LNCAP (cell line): Measurements from ENCODE around the gene CPT1B.

Source experiments
- TF ChIP-seq, protein P1 (sequence below): fragments of 450-650 bp; IDR thresholded peaks from 2 replicates; pipeline ENCODE4 v1.5.1; 2017; ENCODE audit warnings: mild to moderate bottlenecking

Gene CPT1B

DNA sequence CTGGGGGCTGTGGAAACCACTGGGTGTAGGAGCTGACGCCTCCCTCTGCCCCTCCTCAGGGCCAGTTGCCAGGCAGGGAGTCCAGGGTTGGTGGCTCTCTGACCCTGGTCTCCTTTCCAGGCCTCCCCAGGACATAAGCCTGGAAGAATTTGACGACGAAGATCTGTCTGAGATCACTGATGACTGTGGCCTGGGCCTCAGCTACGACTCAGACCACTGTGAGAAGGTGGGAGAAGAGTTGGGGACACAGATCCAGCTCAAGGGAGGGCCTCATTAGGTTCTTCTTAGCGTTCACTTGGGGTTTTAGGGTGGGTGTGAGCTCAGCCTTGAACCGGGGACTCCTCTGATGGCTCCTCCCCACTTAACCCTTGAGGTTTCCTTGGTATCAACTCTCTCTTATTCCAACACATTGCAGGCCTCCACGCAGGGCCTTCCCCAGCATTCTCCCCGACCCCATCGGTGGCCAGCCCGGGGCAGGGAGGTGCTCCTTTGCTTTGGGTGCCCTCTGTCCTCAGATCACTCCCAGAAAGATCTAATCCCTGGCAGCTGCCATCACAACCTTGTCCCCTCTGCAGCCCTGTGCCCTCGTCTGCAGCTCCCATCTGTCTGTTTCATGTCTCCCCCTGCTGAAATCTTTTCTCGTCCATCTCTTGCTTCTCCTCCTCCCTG lies 23.6 kb upstream of the CPT1B start:
- TF ChIP-seq, protein P1, sequence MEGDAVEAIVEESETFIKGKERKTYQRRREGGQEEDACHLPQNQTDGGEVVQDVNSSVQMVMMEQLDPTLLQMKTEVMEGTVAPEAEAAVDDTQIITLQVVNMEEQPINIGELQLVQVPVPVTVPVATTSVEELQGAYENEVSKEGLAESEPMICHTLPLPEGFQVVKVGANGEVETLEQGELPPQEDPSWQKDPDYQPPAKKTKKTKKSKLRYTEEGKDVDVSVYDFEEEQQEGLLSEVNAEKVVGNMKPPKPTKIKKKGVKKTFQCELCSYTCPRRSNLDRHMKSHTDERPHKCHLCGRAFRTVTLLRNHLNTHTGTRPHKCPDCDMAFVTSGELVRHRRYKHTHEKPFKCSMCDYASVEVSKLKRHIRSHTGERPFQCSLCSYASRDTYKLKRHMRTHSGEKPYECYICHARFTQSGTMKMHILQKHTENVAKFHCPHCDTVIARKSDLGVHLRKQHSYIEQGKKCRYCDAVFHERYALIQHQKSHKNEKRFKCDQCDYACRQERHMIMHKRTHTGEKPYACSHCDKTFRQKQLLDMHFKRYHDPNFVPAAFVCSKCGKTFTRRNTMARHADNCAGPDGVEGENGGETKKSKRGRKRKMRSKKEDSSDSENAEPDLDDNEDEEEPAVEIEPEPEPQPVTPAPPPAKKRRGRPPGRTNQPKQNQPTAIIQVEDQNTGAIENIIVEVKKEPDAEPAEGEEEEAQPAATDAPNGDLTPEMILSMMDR, result no peak

DNA sequence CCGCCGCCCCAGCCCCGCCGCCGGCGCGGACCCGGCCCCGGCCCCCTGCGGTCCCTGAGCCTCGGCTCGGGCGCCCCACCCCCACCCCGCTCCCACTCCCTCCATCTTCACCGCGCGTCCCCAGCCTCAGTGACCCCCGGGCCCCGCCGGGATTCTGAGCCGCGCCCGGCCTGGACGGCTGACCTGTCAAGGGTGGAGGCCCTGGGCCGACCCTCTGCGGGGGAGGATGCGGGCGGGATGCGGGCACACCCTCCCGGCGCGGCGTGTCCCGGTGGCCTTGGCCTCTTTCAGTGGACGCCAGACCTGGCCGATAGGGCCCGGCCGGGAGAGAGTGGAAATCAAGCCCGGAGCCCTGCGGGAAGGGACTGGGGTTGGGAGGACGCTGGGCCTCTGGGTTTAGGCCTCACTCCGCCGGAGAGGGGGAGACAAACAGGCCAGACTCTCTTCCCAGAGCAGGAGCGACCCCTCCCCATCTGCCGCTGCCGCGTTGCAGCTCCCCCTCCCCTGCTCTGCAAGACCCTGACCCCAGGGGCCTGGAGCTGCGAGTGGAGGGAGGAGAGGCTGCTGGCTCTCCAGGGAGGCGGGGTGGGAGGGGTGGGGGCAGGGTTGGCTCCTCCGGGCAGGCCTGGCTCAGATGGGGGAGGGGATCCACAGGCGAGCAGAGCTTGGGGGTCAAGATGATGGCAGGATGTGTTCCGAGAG lies 22.9 kb upstream of the CPT1B start:
- TF ChIP-seq, protein P1, result no peak

DNA sequence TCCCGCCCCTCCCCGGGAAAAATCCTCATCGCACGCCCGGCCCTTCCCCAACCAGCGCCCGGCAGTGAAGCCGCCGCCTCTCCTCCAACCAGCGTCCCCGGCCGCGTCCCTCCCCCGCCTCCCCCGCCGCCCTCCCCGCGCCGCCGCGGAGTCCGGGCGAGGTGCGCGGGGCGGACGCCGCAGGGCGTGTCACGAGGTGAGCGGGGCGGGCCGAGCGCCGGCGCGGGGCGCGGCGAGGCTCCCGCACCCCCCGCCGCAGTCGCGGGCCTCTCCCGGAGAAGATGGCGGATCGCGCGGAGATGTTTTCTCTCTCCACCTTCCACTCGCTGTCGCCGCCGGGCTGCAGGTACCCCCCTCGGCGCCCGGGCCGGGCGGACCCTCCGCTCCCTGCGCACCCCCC lies 22.3 kb upstream of the CPT1B start, which contains the start of gene MAPK8IP2:
Gene MAPK8IP2, plus strand, starts transcription at position 256 of the 400 bp plus-strand sequence. Its CDS starts 26 bp downstream, at position 282.
- TF ChIP-seq, protein P1, result no peak

DNA sequence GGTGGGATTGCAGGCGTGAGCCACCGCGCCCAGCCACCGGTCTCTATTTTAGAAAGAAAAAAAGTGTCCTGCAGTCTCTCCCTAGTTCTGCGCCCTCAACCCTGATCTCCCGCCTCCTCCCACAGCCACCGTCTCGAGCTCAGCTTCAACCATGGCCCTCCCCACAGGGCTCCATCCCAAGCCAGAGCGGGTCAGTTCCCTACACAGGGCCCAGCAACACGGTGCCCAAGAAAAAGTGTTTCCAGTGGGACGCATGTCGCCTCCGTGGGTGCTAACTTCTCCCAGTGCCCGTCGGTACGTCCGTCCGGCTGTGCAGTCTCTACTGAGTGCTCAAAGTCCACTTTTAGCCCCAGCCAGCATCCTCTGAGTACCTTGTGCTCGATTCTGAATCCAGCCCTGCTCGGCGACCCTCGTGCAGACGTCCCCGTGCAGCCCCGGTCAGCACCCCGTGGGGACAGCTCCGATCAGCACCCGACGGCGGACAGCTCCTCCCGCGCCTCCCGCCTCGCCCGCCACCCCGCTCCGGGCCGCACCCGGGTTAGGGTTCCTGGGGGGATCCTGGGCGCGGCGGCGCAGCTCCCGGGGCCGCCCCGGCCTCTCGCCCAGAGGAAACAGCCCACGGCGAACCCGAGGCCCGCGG lies 21.7 kb upstream of the CPT1B start:
- TF ChIP-seq, protein P1, result no peak

DNA sequence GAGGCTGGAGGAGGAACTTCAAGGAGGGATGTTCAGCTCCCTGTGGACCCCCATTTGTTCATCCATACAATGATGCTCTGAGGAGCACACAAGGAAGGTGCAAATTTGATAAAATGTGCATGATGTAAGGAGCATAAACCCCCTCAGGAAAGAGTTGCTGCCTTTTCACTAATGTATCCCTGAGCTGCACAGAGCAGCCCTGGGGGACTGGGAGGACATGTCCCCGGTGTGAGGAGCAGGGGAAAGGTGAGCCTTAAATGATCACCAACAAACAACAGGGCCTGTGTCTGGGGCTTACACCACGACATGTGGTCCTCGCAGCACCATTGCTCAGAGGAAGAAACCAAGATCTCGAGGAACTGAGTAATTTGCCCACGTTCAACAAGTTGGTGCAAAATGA lies 18.9 kb upstream of the CPT1B start:
- TF ChIP-seq, protein P1, result no peak

DNA sequence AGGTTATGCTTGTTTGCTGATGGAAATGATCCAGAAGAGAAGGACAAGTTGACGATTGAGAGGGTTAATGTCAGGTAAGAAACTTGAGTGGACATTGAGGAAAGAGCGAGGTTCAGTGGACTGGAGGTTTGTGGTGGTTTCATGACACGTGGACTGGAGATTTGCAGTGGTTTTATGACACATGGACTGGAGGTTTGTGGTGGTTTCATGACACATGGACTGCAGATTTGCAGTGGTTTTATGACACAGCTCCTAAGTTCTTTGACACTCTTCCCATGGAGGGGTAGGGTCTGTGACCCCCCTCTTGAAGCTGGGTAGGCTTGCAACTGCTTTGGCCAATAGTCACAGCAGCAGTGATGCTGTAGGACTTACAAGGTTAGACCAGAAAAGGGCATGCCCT lies 17.0 kb upstream of the CPT1B start:
- TF ChIP-seq, protein P1, result no peak

DNA sequence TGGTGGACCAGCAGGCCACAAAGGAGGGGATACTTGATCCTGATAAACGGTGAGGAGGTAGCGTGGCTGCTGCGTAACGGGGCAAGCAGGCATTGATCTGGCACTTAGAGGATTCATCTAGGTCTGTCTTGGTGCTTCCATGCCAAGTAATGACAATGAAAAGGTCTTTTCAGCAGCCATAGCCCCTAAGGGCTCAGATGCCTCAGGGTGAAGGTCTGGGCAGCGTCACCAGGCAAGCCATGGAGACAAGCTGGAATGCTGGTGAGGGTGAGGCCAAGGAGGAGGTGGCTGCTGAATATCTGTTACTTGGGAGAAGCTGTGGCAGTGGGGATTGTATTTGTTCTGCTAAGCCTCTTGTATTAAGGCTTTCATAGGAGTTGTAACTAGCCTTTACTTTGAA lies 9.2 kb upstream of the CPT1B start:
- TF ChIP-seq, protein P1, result no peak
